Urinary bladder (tissue), 4 donors: ENCODE results near the gene SIGLEC1. TPM values are rescaled to one million over a fixed set of nuclear protein-coding genes. Genes with fewer than 3 reads are reported as not detected.

Experiments
- DNase-seq: peaks from one replicate; pipeline ENCODE4 v3.0.0-alpha.2; 2015; ENCODE audit errors: extremely low spot score
- H3K27ac ChIP-seq: one replicate; pipeline ENCODE4 v1.5.1; 2013; ENCODE audit warnings: low read depth, mild to moderate bottlenecking, moderate library complexity
- H3K36me3 ChIP-seq: one replicate; pipeline ENCODE4 v1.6.1; 2013; ENCODE audit warnings: mild to moderate bottlenecking, moderate library complexity; ENCODE audit not compliant: insufficient read depth
- H3K4me1 ChIP-seq: one replicate; pipeline ENCODE4 v1.6.1; 2013; ENCODE audit warnings: mild to moderate bottlenecking, moderate library complexity; ENCODE audit not compliant: insufficient read depth
- H3K4me3 ChIP-seq: one replicate; pipeline ENCODE4 v1.5.1; 2013; ENCODE audit warnings: low read depth, low read length
- WGBS: extraction: QIAGEN DNeasy Blood & Tissue Kit; methylation state at CpG from one replicate; pipeline ENCODE4 v1.1.7; 2013; 5-methylcytosine and 5-hydroxymethylcytosine counted together
- polyA plus RNA-seq: library from polyadenylated mRNA; stranded (reverse); fragments of 200-250 nt; gene quantifications from one replicate; pipeline ENCODE4 v1.2.3, GENCODE V29; 2013
- total RNA-seq: library from RNA; depleted of rRNA; stranded (reverse); fragments of >200 nt; gene quantifications from one replicate; pipeline ENCODE4 v1.2.3, GENCODE V29; 2014
- donor health status: healthy with polysubstance abuse.
- donor health status: healthy.

Gene SIGLEC1
- total and polyA plus RNA-seq, 2 donors = 3.2 to 7.6 TPM

GRCh38 chr20:3693376-3693775 is 19.0 kb downstream of the SIGLEC1 start:
- Histone ChIP-seq H3K4me1 (no peaks in the 10 kb centered on the region), H3K4me3 (no peak overlapping the region), H3K27ac (no peak overlapping the region), H3K36me3 (no peaks in the 10 kb centered on the region)
- no peak for DNase-seq
- WGBS = 91% methylated on average over 13 of the region's 13 CpGs

- no peak for DNase-seq
- H3K4me3 ChIP-seq = no peak overlapping the region
- no peaks in the 10 kb centered on the region for H3K36me3 ChIP-seq
- H3K27ac ChIP-seq = no peak overlapping the region
- WGBS = 93% methylated on average over 23 of the region's 23 CpGs
- H3K4me1 ChIP-seq = no peaks in the 10 kb centered on the region
These were observed 19.6 kb downstream of the SIGLEC1 start for GRCh38 chr20:3692706-3693294.

- H3K4me1 ChIP-seq = no peaks in the 10 kb centered on the region
- 88% methylated on average over 9 of the region's 9 CpGs for WGBS
- H3K4me3 ChIP-seq = no peak overlapping the region
- no peak overlapping the region for H3K27ac ChIP-seq
- no peak for DNase-seq
- H3K36me3 ChIP-seq = no peaks in the 10 kb centered on the region
These were observed 20.5 kb downstream of the SIGLEC1 start for GRCh38 chr20:3691897-3692296.

- WGBS = 95% methylated on average over 16 of the region's 16 CpGs
- no peaks in the 10 kb centered on the region for H3K4me1 ChIP-seq
- no peak overlapping the region for H3K27ac ChIP-seq
- no peaks in the 10 kb centered on the region for H3K36me3 ChIP-seq
- DNase-seq = no peak
- no peak overlapping the region for H3K4me3 ChIP-seq
These were observed 21.1 kb downstream of the SIGLEC1 start for GRCh38 chr20:3691306-3691705.

- over 99% methylated on average over 3 of the region's 3 CpGs for WGBS
- Histone ChIP-seq H3K36me3 (no peaks in the 10 kb centered on the region), H3K4me1 (no peaks in the 10 kb centered on the region), H3K27ac (no peak overlapping the region), H3K4me3 (no peak overlapping the region)
- DNase-seq = no peak
These were observed 22.0 kb downstream of the SIGLEC1 start for GRCh38 chr20:3690413-3690812.

- no peak for DNase-seq
- no peak overlapping the region for H3K27ac ChIP-seq
- 94% methylated on average over 11 of the region's 11 CpGs for WGBS
- H3K36me3 ChIP-seq = no peaks in the 10 kb centered on the region
- H3K4me1 ChIP-seq = no peaks in the 10 kb centered on the region
- H3K4me3 ChIP-seq = no peak overlapping the region
These were observed 22.4 kb downstream of the SIGLEC1 start for GRCh38 chr20:3689978-3690377.

GRCh38 chr20:3687655-3688054 is 24.7 kb downstream of the SIGLEC1 start:
- H3K4me3 ChIP-seq = no peak overlapping the region
- no peak for DNase-seq
- H3K36me3 ChIP-seq = no peaks in the 10 kb centered on the region
- H3K4me1 ChIP-seq = no peaks in the 10 kb centered on the region
- no peak overlapping the region for H3K27ac ChIP-seq
- WGBS = 59% methylated on average over 2 of the region's 2 CpGs

GRCh38 chr20:3686867-3687321 is 25.5 kb downstream of the SIGLEC1 start:
- WGBS = 15% methylated on average over 9 of the region's 9 CpGs
- DNase-seq = peak; percentile 92
- H3K4me1 ChIP-seq = peaks cover 1% of the 10 kb centered on the region
- H3K4me3 ChIP-seq = no peak overlapping the region
- H3K36me3 ChIP-seq = no peaks in the 10 kb centered on the region
- no peak overlapping the region for H3K27ac ChIP-seq

GRCh38 chr20:3686421-3686820 is 26.0 kb downstream of the SIGLEC1 start:
- Histone ChIP-seq H3K4me3 (no peak overlapping the region), H3K36me3 (no peaks in the 10 kb centered on the region), H3K4me1 (peaks cover 1% of the 10 kb centered on the region), H3K27ac (peak overlapping the region; percentile 41)
- DNase-seq = no peak
- WGBS = 34% methylated on average over 7 of the region's 7 CpGs

- H3K4me3 ChIP-seq = no peak overlapping the region
- no peaks in the 10 kb centered on the region for H3K36me3 ChIP-seq
- H3K27ac ChIP-seq = peak overlapping the region; percentile 25
- 52% methylated on average over 7 of the region's 7 CpGs for WGBS
- peaks cover 1% of the 10 kb centered on the region for H3K4me1 ChIP-seq
- DNase-seq = no peak
These were observed 27.1 kb downstream of the SIGLEC1 start for GRCh38 chr20:3685341-3685740.

- H3K4me1 ChIP-seq = peaks cover 1% of the 10 kb centered on the region
These were observed 30.2 kb downstream of the SIGLEC1 start, which contains the start of gene ADAM33 for GRCh38 chr20:3681931-3682781. TSS of gene ADAM33 (minus strand) at chr20:3682010. CDS start at chr20:3682004, 6 bp downstream.

GRCh38 chr20:3681352-3681930 is 31.0 kb downstream of the SIGLEC1 start:
- DNase-seq = no peak
- Histone ChIP-seq H3K36me3 (no peaks in the 10 kb centered on the region), H3K4me1 (peaks cover 1% of the 10 kb centered on the region), H3K4me3 (peak overlapping the region; percentile 58), H3K27ac (peak overlapping the region; percentile 70)
- WGBS = 3% methylated on average over 32 of the region's 32 CpGs

More at GRCh38 chr20:3681931-3682781, 30.2 kb downstream of the SIGLEC1 start, which contains the start of gene ADAM33:
- 6% methylated on average over 61 of the region's 65 CpGs for WGBS
- Histone ChIP-seq H3K36me3 (no peaks in the 10 kb centered on the region), H3K27ac (peak within 1 kb of the TSS; percentile 76), H3K4me3 (peak within 1 kb of the TSS; percentile 58)
- no peak for DNase-seq

GRCh38 chr20:3680701-3681351 is 31.6 kb downstream of the SIGLEC1 start:
- peak overlapping the region; percentile 58 for H3K4me3 ChIP-seq
- peaks cover 1% of the 10 kb centered on the region for H3K4me1 ChIP-seq
- 34% methylated on average over 15 of the region's 15 CpGs for WGBS
- peak overlapping the region; percentile 76 for H3K27ac ChIP-seq
- no peaks in the 10 kb centered on the region for H3K36me3 ChIP-seq
- no peak for DNase-seq
